Upper lobe of right lung (tissue), 1 donor: ENCODE data around the gene PDE4A. TPM values are rescaled to one million over a fixed set of nuclear protein-coding genes. Genes with fewer than 3 reads are reported as not detected.

Experiments
- ATAC-seq: fragments of 200-7000 bp; cut with Tn5 transposase; one replicate; pipeline ENCODE4 v1.9.1; 2020; ENCODE audit warnings: mild to moderate bottlenecking, moderate library complexity
- DNase-seq: peaks from one replicate; pipeline ENCODE4 v3.0.0-alpha.2; 2020
- H3K27ac ChIP-seq: fragments of 200-600 bp; one replicate; pipeline ENCODE4 v1.8.0; 2022
- H3K27me3 ChIP-seq: fragments of 200-600 bp; one replicate; pipeline ENCODE4 v1.8.0; 2022; ENCODE audit warnings: mild to moderate bottlenecking
- H3K36me3 ChIP-seq: fragments of 200-600 bp; one replicate; pipeline ENCODE4 v1.8.0; 2022
- H3K4me1 ChIP-seq: fragments of 200-600 bp; one replicate; pipeline ENCODE4 v1.8.0; 2022
- H3K4me3 ChIP-seq: fragments of 200-600 bp; one replicate; pipeline ENCODE4 v1.8.0; 2022; ENCODE audit warnings: mild to moderate bottlenecking
- H3K9me3 ChIP-seq: fragments of 200-600 bp; one replicate; pipeline ENCODE4 v1.8.0; 2022
- CTCF ChIP-seq: fragments of 200-600 bp; IDR thresholded peaks from one replicate; pipeline ENCODE4 v1.8.0; 2022; ENCODE audit warnings: antibody characterized with exemption
- intact Hi-C: fragments of 100-400 bp; cut with DNase I; formaldehyde crosslinking; loops from one replicate; pipeline ENCODE4 v1.11.0; 2022
- total RNA-seq: library from RNA; stranded (reverse); fragmentation: NEBNext Ultra II Directional; extraction: Animal tissue kit (Norgen Biotek cat#: 25700); gene quantifications from one replicate; pipeline ENCODE4 v1.2.1, GENCODE V29; 2021
- donor health status: DM: no; HTN: yes; CAD: no; lungs with severe emphysema.

PDE4A gene
- total RNA-seq, 1 donor from 2014 or later = 35.5 TPM

- ATAC-seq (peak; percentile 90), DNase-seq (peak; percentile 94)
- H3K4me3 ChIP-seq = peak overlapping the region; percentile 55
- H3K9me3 ChIP-seq = no peaks in the 10 kb centered on the region
- TF ChIP-seq CTCF = peak; percentile 79
- peak overlapping the region; percentile 37 for H3K27ac ChIP-seq
- H3K36me3 ChIP-seq = no peaks in the 10 kb centered on the region
- intact Hi-C loops = no loop called here
- H3K4me1 ChIP-seq = peaks cover 32% of the 10 kb centered on the region
- peaks cover 43% of the 10 kb centered on the region for H3K27me3 ChIP-seq
Observed at GRCh38 chr19:10416380-10417257, 3.7 kb upstream of the PDE4A start.

- no peak overlapping the region for H3K27ac ChIP-seq
- no peak for TF ChIP-seq CTCF
- no peak for ATAC-seq
- peaks cover 53% of the 10 kb centered on the region for H3K27me3 ChIP-seq
- no peak overlapping the region for H3K4me3 ChIP-seq
- intact Hi-C loops = no loop called here
- H3K4me1 ChIP-seq = peaks cover 32% of the 10 kb centered on the region
- no peaks in the 10 kb centered on the region for H3K36me3 ChIP-seq
- no peak for DNase-seq
- no peaks in the 10 kb centered on the region for H3K9me3 ChIP-seq
Observed at GRCh38 chr19:10417541-10418234, 2.6 kb upstream of the PDE4A start.

- H3K4me3 ChIP-seq = no peak overlapping the region
- no peaks in the 10 kb centered on the region for H3K9me3 ChIP-seq
- intact Hi-C loops = no loop called here
- peaks cover 57% of the 10 kb centered on the region for H3K27me3 ChIP-seq
- DNase-seq = no peak
- H3K27ac ChIP-seq = no peak overlapping the region
- peaks cover 32% of the 10 kb centered on the region for H3K4me1 ChIP-seq
- no peak for ATAC-seq
- H3K36me3 ChIP-seq = no peaks in the 10 kb centered on the region
- no peak for TF ChIP-seq CTCF
Observed at GRCh38 chr19:10418235-10418484, 2.2 kb upstream of the PDE4A start.

- H3K27me3 ChIP-seq = peaks cover 57% of the 10 kb centered on the region
- ATAC-seq (no peak), DNase-seq (no peak)
- H3K36me3 ChIP-seq = no peaks in the 10 kb centered on the region
- H3K9me3 ChIP-seq = no peaks in the 10 kb centered on the region
- peaks cover 32% of the 10 kb centered on the region for H3K4me1 ChIP-seq
- H3K4me3 ChIP-seq = no peak overlapping the region
- H3K27ac ChIP-seq = no peak overlapping the region
- TF ChIP-seq CTCF = no peak
- intact Hi-C loops = no loop called here
Observed at GRCh38 chr19:10418485-10419199, 1.7 kb upstream of the PDE4A start.

GRCh38 chr19:10419200-10419645 lies 1.1 kb upstream of the PDE4A start:
- ATAC-seq = no peak
- Histone ChIP-seq H3K36me3 (no peaks in the 10 kb centered on the region), H3K4me3 (no peak overlapping the region), H3K27ac (no peak overlapping the region), H3K4me1 (peaks cover 37% of the 10 kb centered on the region), H3K9me3 (no peaks in the 10 kb centered on the region), H3K27me3 (peaks cover 57% of the 10 kb centered on the region)
- no peak for TF ChIP-seq CTCF
- intact Hi-C loops = no loop called here
- no peak for DNase-seq
